C4-2B (cell line): ENCODE results near the gene NAA60.

ENCODE experiments used
- CTCF ChIP-seq: fragments of 450-650 bp; conservative IDR thresholded peaks from 2 replicates; pipeline ENCODE4 v1.5.1; 2017; ENCODE audit warnings: mild to moderate bottlenecking
- ZFX ChIP-seq: fragments of 450-650 bp; IDR thresholded peaks from 2 replicates; pipeline ENCODE4 v1.6.1; 2017

GRCh38 chr16:3400779-3401688 lies 42.4 kb upstream of the NAA60 start, which contains the start of the genes ZNF174 and ZSCAN32:
- no peak for TF ChIP-seq CTCF
- peak; percentile 97 for TF ChIP-seq ZFX
